H4 (cell line): Measurements from ENCODE around the gene PPP1R8. TPM values are rescaled to one million over a fixed set of nuclear protein-coding genes. Genes with fewer than 3 reads are reported as not detected.

Experiments used
- DNase-seq: peaks from one replicate; pipeline ENCODE4 v3.0.0-alpha.2; 2015; ENCODE audit warnings: low spot score
- total RNA-seq: library from RNA; depleted of rRNA; stranded (reverse); fragments of >200 nt; shearing (Covaris generic); gene quantifications from 2 replicates; pipeline ENCODE4 v1.2.3, GENCODE V29; 2014; rRNA removed

PPP1R8 gene
- total RNA-seq, 1 experiment from 2014 or later, result 45.9 TPM

DNA sequence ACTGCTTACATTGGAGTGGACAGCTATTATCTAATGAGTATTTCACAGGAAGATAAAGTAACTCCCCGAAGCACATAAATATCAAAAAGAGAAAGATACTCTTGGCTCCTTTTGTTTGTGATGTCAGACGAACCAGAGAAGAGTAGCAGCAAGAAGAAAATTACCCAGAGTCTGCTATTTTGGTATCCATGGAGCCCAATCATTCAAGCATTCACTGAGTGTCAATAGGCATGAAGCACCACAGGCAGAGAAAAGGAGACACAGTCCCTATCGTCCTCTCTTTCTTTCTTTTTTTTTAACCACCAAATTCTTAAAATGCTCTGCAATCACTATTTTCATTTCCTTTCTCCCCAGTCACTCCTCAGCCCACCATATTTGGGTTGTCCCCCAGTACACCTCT is 63.9 kb downstream of the PPP1R8 start:
- no peak for DNase-seq

Other genes with a start within 250 kb of the PPP1R8 start
- gene AHDC1, start 226.6 kb upstream of the PPP1R8 start, total RNA-seq, result 2.0 and 3.6 TPM in 2 replicates
- gene FGR, start 195.6 kb upstream of the PPP1R8 start, total RNA-seq, result not detected in 2 replicates
- 257 and 342 TPM in 2 replicates for gene IFI6, start 158.6 kb upstream of the PPP1R8 start, total RNA-seq
- gene FAM76A, start 104.8 kb upstream of the PPP1R8 start, total RNA-seq, result 10.8 and 12.6 TPM in 2 replicates
- 19.2 and 24.3 TPM in 2 replicates for gene STX12, start 57.6 kb upstream of the PPP1R8 start, total RNA-seq
- gene THEMIS2, start 41.8 kb downstream of the PPP1R8 start, total RNA-seq, result 0.75 and 2.6 TPM in 2 replicates
- 78.6 and 83.9 TPM in 2 replicates for gene RPA2, start 83.8 kb downstream of the PPP1R8 start, total RNA-seq
- gene SMPDL3B, start 104.2 kb downstream of the PPP1R8 start, total RNA-seq, result 0.23 and 1.6 TPM in 2 replicates
- gene XKR8, start 129.2 kb downstream of the PPP1R8 start, total RNA-seq, result not detected in 2 replicates